Measurements from ENCODE around the gene MYB. TPM values are rescaled to one million over a fixed set of nuclear protein-coding genes. Genes with fewer than 3 reads are reported as not detected.

The MYB gene
- total RNA-seq, 1 experiment from 2014 or later = 0.40 TPM

GRCh38 chr6:135187372-135187771 is 6.3 kb downstream of the MYB start:
- DNase-seq (ENCODE audit: low read depth) = no peak

GRCh38 chr6:135188718-135189117 is 7.6 kb downstream of the MYB start:
- DNase-seq (ENCODE audit: low read depth) = no peak

- DNase-seq (ENCODE audit: low read depth) = no peak
Measured at GRCh38 chr6:135189344-135189743, 8.2 kb downstream of the MYB start.

GRCh38 chr6:135191508-135192255 is 10.6 kb downstream of the MYB start:
- DNase-seq (ENCODE audit: low read depth) = no peak

GRCh38 chr6:135192256-135193174 is 11.4 kb downstream of the MYB start:
- no peak for DNase-seq (ENCODE audit: low read depth)

- DNase-seq (ENCODE audit: low read depth) = no peak
Measured at GRCh38 chr6:135193221-135193620, 12.1 kb downstream of the MYB start.

- no peak for DNase-seq (ENCODE audit: low read depth)
Measured at GRCh38 chr6:135195041-135195440, 13.9 kb downstream of the MYB start.

- no peak for DNase-seq (ENCODE audit: low read depth)
Measured at GRCh38 chr6:135195522-135195921, 14.4 kb downstream of the MYB start.

- DNase-seq (ENCODE audit: low read depth) = no peak
Measured at GRCh38 chr6:135196739-135197510, 15.8 kb downstream of the MYB start.

GRCh38 chr6:135202836-135203235 is 21.7 kb downstream of the MYB start:
- no peak for DNase-seq (ENCODE audit: low read depth)

- DNase-seq (ENCODE audit: low read depth) = no peak
Measured at GRCh38 chr6:135204951-135205350, 23.8 kb downstream of the MYB start.

GRCh38 chr6:135209803-135210202 is 28.7 kb downstream of the MYB start:
- no peak for DNase-seq (ENCODE audit: low read depth)

GRCh38 chr6:135210632-135211305 is 29.7 kb downstream of the MYB start:
- no peak for DNase-seq (ENCODE audit: low read depth)

- DNase-seq (ENCODE audit: low read depth) = no peak
Measured at GRCh38 chr6:135211306-135211702, 30.2 kb downstream of the MYB start.

- DNase-seq (ENCODE audit: low read depth) = no peak
Measured at GRCh38 chr6:135212020-135212806, 31.1 kb downstream of the MYB start.

- DNase-seq (ENCODE audit: low read depth) = peak; percentile 18
Measured at GRCh38 chr6:135212935-135213334, 31.8 kb downstream of the MYB start.

GRCh38 chr6:135213616-135214015 is 32.5 kb downstream of the MYB start:
- DNase-seq (ENCODE audit: low read depth) = no peak

- no peak for DNase-seq (ENCODE audit: low read depth)
Measured at GRCh38 chr6:135215160-135215559, 34.1 kb downstream of the MYB start.

GRCh38 chr6:135215563-135215962 is 34.5 kb downstream of the MYB start:
- no peak for DNase-seq (ENCODE audit: low read depth)

GRCh38 chr6:135217663-135218062 is 36.6 kb downstream of the MYB start:
- no peak for DNase-seq (ENCODE audit: low read depth)
